Lower lobe of right lung (tissue), 2 donors: ENCODE results near the gene KHSRP. TPM values are rescaled to one million over a fixed set of nuclear protein-coding genes. Genes with fewer than 3 reads are reported as not detected.

ENCODE experiments used
- ATAC-seq, 2 donors: fragments of 200-7000 bp; cut with Tn5 transposase; one replicate each; pipeline ENCODE4 v1.9.1; 2020 to 2022; ENCODE audit warnings: mild to moderate bottlenecking in 2 of 2, moderate library complexity in 2 of 2
- DNase-seq: peaks from one replicate; pipeline ENCODE4 v3.0.0-alpha.2; 2020
- H3K27ac ChIP-seq: fragments of 200-600 bp; one replicate; pipeline ENCODE4 v1.8.0; 2022
- H3K27me3 ChIP-seq: fragments of 200-600 bp; one replicate; pipeline ENCODE4 v1.8.0; 2022; ENCODE audit warnings: low read depth
- H3K36me3 ChIP-seq: fragments of 200-600 bp; one replicate; pipeline ENCODE4 v1.8.0; 2022; ENCODE audit warnings: mild to moderate bottlenecking
- H3K4me1 ChIP-seq: fragments of 200-600 bp; one replicate; pipeline ENCODE4 v1.8.0; 2022
- H3K4me3 ChIP-seq: fragments of 200-600 bp; one replicate; pipeline ENCODE4 v1.8.0; 2022; ENCODE audit warnings: mild to moderate bottlenecking
- H3K9me3 ChIP-seq: fragments of 200-600 bp; one replicate; pipeline ENCODE4 v1.8.0; 2022
- CTCF ChIP-seq: fragments of 200-600 bp; IDR thresholded peaks from one replicate; pipeline ENCODE4 v1.8.0; 2022; ENCODE audit warnings: antibody characterized with exemption, mild to moderate bottlenecking
- intact Hi-C: fragments of 100-400 bp; cut with DNase I; formaldehyde crosslinking; loops from one replicate; pipeline ENCODE4 v1.11.0; 2022
- total RNA-seq: library from RNA; stranded (reverse); fragmentation: NEBNext Ultra II Directional; extraction: Animal tissue kit (Norgen Biotek cat#: 25700); gene quantifications from one replicate; pipeline ENCODE4 v1.2.1, GENCODE V29; 2021
- donor health status: DM: no; HTN: yes; CAD: no; lungs with severe emphysema.

The KHSRP gene
- total RNA-seq, 1 donor from 2014 or later: 173 TPM

- Histone ChIP-seq H3K4me1 (no peaks in the 10 kb centered on the region), H3K27me3 (no peaks in the 10 kb centered on the region), H3K4me3 (no peak overlapping the region), H3K9me3 (no peaks in the 10 kb centered on the region), H3K27ac (no peak overlapping the region), H3K36me3 (no peaks in the 10 kb centered on the region)
- DNase-seq (no peak), ATAC-seq (no peak)
- intact Hi-C loops: no loop called here
- no peak for TF ChIP-seq CTCF
Measured at GRCh38 chr19:6448045-6448444, 23.4 kb upstream of the KHSRP start.

GRCh38 chr19:6446452-6446851 is 21.8 kb upstream of the KHSRP start:
- TF ChIP-seq CTCF: no peak
- intact Hi-C loops: no loop called here
- no peak for DNase-seq
- no peaks in the 10 kb centered on the region for H3K9me3 ChIP-seq
- no peaks in the 10 kb centered on the region for H3K4me1 ChIP-seq
- ATAC-seq: no peak
- H3K27me3 ChIP-seq: no peaks in the 10 kb centered on the region
- no peak overlapping the region for H3K27ac ChIP-seq
- no peak overlapping the region for H3K4me3 ChIP-seq
- H3K36me3 ChIP-seq: no peaks in the 10 kb centered on the region

GRCh38 chr19:6443986-6444385 is 19.4 kb upstream of the KHSRP start:
- H3K4me3 ChIP-seq: no peak overlapping the region
- H3K27ac ChIP-seq: no peak overlapping the region
- TF ChIP-seq CTCF: no peak
- intact Hi-C loops: no loop called here
- no peak for ATAC-seq
- H3K4me1 ChIP-seq: no peaks in the 10 kb centered on the region
- no peaks in the 10 kb centered on the region for H3K27me3 ChIP-seq
- H3K9me3 ChIP-seq: no peaks in the 10 kb centered on the region
- H3K36me3 ChIP-seq: no peaks in the 10 kb centered on the region
- no peak for DNase-seq

GRCh38 chr19:6442087-6442688 is 17.6 kb upstream of the KHSRP start:
- no peak for DNase-seq
- no peak for ATAC-seq
- no peaks in the 10 kb centered on the region for H3K9me3 ChIP-seq
- no peaks in the 10 kb centered on the region for H3K36me3 ChIP-seq
- H3K4me1 ChIP-seq: no peaks in the 10 kb centered on the region
- no peaks in the 10 kb centered on the region for H3K27me3 ChIP-seq
- no peak overlapping the region for H3K4me3 ChIP-seq
- H3K27ac ChIP-seq: no peak overlapping the region
- TF ChIP-seq CTCF: no peak
- intact Hi-C loops: no loop called here

GRCh38 chr19:6440905-6441304 is 16.3 kb upstream of the KHSRP start:
- Histone ChIP-seq H3K27ac (no peak overlapping the region), H3K4me1 (no peaks in the 10 kb centered on the region), H3K4me3 (no peak overlapping the region), H3K9me3 (no peaks in the 10 kb centered on the region), H3K27me3 (no peaks in the 10 kb centered on the region), H3K36me3 (no peaks in the 10 kb centered on the region)
- intact Hi-C loops: no loop called here
- no peak for ATAC-seq
- TF ChIP-seq CTCF: no peak
- no peak for DNase-seq

- H3K9me3 ChIP-seq: no peaks in the 10 kb centered on the region
- intact Hi-C loops: no loop called here
- DNase-seq: no peak
- no peak overlapping the region for H3K4me3 ChIP-seq
- no peaks in the 10 kb centered on the region for H3K27me3 ChIP-seq
- H3K27ac ChIP-seq: no peak overlapping the region
- no peaks in the 10 kb centered on the region for H3K36me3 ChIP-seq
- TF ChIP-seq CTCF: no peak
- no peak for ATAC-seq
- no peaks in the 10 kb centered on the region for H3K4me1 ChIP-seq
Measured at GRCh38 chr19:6439743-6440142, 15.1 kb upstream of the KHSRP start.
